ENCODE data around the gene FAM120AOS.

DNA sequence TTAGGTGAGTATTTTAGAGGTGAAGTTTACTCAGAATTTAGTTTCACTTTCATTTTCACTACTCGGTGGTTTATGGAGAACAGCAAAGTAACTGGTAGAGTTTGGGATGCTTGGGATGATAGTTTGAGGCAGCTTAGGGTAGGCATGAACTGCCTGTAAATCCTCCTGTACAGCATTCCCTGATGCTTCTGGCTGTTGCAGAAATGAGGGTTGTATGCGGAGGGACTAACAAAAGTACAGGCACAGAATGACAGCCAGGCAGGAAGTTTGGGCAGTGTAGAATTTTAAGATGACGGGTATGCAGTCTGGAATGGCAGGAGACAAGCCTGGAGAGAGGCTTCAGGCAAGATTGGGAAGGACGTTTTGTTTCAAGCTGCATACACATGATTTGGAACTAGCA, 48.0 kb upstream of the FAM120AOS start:
- TF ChIP-seq POLR2A (IDR thresholded peaks at IDR 0.05), result no peak
- TF ChIP-seq, protein P1, sequence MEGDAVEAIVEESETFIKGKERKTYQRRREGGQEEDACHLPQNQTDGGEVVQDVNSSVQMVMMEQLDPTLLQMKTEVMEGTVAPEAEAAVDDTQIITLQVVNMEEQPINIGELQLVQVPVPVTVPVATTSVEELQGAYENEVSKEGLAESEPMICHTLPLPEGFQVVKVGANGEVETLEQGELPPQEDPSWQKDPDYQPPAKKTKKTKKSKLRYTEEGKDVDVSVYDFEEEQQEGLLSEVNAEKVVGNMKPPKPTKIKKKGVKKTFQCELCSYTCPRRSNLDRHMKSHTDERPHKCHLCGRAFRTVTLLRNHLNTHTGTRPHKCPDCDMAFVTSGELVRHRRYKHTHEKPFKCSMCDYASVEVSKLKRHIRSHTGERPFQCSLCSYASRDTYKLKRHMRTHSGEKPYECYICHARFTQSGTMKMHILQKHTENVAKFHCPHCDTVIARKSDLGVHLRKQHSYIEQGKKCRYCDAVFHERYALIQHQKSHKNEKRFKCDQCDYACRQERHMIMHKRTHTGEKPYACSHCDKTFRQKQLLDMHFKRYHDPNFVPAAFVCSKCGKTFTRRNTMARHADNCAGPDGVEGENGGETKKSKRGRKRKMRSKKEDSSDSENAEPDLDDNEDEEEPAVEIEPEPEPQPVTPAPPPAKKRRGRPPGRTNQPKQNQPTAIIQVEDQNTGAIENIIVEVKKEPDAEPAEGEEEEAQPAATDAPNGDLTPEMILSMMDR (IDR thresholded peaks at IDR 0.05), result no peak

Measured in breast epithelium (tissue), 3 donors.